ENCODE data around the gene MAGI2. TPM values are rescaled to one million over a fixed set of nuclear protein-coding genes. Genes with fewer than 3 reads are reported as not detected.
"Not testable (repeated sequence)": the region's sequence is repeated elsewhere in the genome, so short reads cannot be mapped to it uniquely, and the experiment has no call there.

MAGI2 gene
- total RNA-seq, 1 donor from 2014 or later, result 4.0 TPM

- DNase-seq (ENCODE audit: low spot score in 2 of 2), result no peak
- no peaks in the 10 kb centered on the region for H3K27me3 ChIP-seq
- H3K36me3 ChIP-seq, result no peaks in the 10 kb centered on the region
- no peak for TF ChIP-seq CTCF (IDR thresholded peaks at IDR 0.05)
- H3K4me1 ChIP-seq, result no peaks in the 10 kb centered on the region
- no peak overlapping the region for H3K4me3 ChIP-seq
- no peak overlapping the region for H3K27ac ChIP-seq
- intact Hi-C loops (cut with DNase I), result no loop called here
- no peaks in the 10 kb centered on the region for H3K9me3 ChIP-seq
These were observed 483.0 kb downstream of the MAGI2 start for GRCh38 chr7:78970440-78970916.

GRCh38 chr7:78968951-78969350, 484.5 kb downstream of the MAGI2 start:
- H3K4me1 ChIP-seq, result no peaks in the 10 kb centered on the region
- no peaks in the 10 kb centered on the region for H3K36me3 ChIP-seq
- intact Hi-C loops (cut with DNase I), result no loop called here
- H3K9me3 ChIP-seq, result no peaks in the 10 kb centered on the region
- no peak overlapping the region for H3K27ac ChIP-seq
- no peak overlapping the region for H3K4me3 ChIP-seq
- DNase-seq (ENCODE audit: low spot score in 2 of 2), result no peak
- TF ChIP-seq CTCF (IDR thresholded peaks at IDR 0.05), result no peak
- H3K27me3 ChIP-seq, result no peaks in the 10 kb centered on the region

GRCh38 chr7:78967561-78967960, 485.9 kb downstream of the MAGI2 start:
- H3K4me1 ChIP-seq; H3K4me3 ChIP-seq; intact Hi-C loops (cut with DNase I); DNase-seq (ENCODE audit: low spot score in 2 of 2); H3K27ac ChIP-seq; H3K9me3 ChIP-seq; H3K36me3 ChIP-seq; H3K27me3 ChIP-seq: not testable (repeated sequence)

- intact Hi-C loops (cut with DNase I), result no loop called here
- no peak overlapping the region for H3K27ac ChIP-seq
- no peaks in the 10 kb centered on the region for H3K36me3 ChIP-seq
- no peaks in the 10 kb centered on the region for H3K9me3 ChIP-seq
- H3K4me3 ChIP-seq, result no peak overlapping the region
- H3K4me1 ChIP-seq, result no peaks in the 10 kb centered on the region
- no peaks in the 10 kb centered on the region for H3K27me3 ChIP-seq
- DNase-seq (ENCODE audit: low spot score in 2 of 2), result no peak
- TF ChIP-seq CTCF (IDR thresholded peaks at IDR 0.05), result no peak
These were observed 486.4 kb downstream of the MAGI2 start for GRCh38 chr7:78967046-78967445.

- no peaks in the 10 kb centered on the region for H3K4me1 ChIP-seq
- H3K9me3 ChIP-seq, result no peaks in the 10 kb centered on the region
- H3K4me3 ChIP-seq, result no peak overlapping the region
- no peaks in the 10 kb centered on the region for H3K36me3 ChIP-seq
- no peak overlapping the region for H3K27ac ChIP-seq
- intact Hi-C loops (cut with DNase I), result no loop called here
- DNase-seq (ENCODE audit: low spot score in 2 of 2), result no peak
- no peak for TF ChIP-seq CTCF (IDR thresholded peaks at IDR 0.05)
- H3K27me3 ChIP-seq, result no peaks in the 10 kb centered on the region
These were observed 494.0 kb downstream of the MAGI2 start for GRCh38 chr7:78959477-78959876.

GRCh38 chr7:78955329-78955728, 498.1 kb downstream of the MAGI2 start:
- TF ChIP-seq CTCF (IDR thresholded peaks at IDR 0.05), result no peak
- Histone ChIP-seq H3K9me3 (no peaks in the 10 kb centered on the region), H3K27ac (no peak overlapping the region), H3K4me3 (no peak overlapping the region), H3K4me1 (no peaks in the 10 kb centered on the region), H3K27me3 (no peaks in the 10 kb centered on the region), H3K36me3 (no peaks in the 10 kb centered on the region)
- DNase-seq (ENCODE audit: low spot score in 2 of 2), result no peak
- intact Hi-C loops (cut with DNase I), result no loop called here

Data from ascending aorta (tissue), 2 donors.